ENCODE data around the gene SNAI1.

Gene SNAI1

DNA sequence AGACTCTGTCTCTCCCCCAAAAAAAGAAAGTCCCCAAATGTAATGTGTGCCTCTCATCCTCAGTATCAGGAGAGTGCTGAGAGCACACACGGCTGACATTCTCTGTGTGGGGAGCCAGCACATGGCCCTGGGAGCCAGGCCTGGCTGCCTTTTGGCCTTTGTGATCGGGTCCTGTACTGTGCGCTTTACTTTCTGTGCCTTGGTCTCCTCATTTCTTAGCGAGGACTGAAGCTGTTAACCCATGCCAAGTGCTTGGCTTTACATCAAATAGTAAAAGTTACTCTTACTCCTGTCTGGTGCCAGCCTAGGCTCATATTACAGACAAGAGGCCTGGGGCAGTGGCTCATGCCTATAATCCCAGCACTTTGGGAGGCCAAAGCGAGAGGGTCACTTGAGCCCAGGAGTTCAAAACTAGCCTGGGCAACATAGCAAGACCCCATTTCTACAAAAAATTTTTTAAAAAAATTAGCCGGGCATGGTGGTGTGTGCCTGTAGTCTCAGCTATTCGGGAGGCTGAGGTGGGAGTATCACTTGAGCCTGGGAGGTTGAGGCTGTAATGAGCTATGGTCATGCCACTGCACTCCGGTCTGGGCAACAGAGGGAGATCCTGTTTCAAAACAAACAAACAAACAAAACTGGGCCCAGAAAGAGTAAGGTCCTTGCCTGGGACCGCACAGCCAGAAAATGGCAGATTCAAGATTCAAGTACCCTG, 50.3 kb downstream of the SNAI1 start:
- no peak for DNase-seq (ENCODE audit: low read depth in 3 of 3, low spot score in 1 of 3)

DNA sequence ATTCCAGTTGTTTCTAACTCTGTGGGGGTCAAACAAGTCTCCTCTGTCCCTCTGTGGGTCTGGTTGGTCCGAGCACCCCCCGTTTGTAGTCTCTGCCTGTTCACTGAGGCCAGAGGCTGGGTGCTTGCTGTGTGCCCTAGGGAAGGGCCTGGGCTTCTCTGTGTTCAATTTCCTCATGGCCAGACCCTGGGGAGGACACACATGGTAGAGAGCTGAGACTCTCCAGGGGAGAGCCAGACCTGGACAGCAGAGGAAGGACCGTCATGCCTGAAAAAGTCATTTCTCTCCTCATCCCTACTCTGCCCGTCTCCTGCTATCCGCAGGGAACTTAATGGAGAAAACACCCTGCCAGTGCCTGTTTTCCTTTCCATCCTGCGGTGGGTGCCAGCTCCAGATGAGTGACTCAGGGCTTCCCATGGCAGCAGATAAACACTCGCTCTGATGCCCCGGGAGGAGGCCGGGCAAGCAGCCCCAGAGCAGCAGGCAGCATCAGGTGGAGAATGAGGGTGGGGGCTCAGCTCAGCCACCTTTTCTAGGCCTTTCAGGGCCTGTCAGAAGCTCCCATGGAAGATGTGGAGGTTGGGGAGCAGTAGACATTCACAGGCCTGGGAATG, 51.9 kb downstream of the SNAI1 start:
- DNase-seq (ENCODE audit: low read depth in 3 of 3, low spot score in 1 of 3) = no peak

DNA sequence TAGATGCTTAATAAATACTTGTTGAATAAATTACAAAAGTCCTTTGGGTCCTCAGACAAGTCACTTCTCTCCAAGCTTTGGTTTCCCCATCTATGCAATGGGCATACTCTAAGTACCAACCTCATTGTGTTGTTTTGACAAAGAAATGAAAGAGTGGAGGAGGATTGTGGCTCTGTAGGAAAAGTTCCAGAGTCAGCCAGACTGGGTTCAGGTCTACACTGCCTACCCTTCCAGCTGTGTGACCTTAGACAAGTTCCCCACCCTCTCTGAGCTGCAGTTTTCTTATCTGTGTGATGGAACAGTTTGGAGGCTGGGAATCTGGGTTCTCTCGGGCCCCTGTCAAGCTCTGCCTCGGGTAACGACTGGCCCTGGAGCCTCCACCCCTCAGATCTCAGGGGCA, 53.9 kb downstream of the SNAI1 start:
- DNase-seq (ENCODE audit: low read depth in 3 of 3, low spot score in 1 of 3) = no peak

DNA sequence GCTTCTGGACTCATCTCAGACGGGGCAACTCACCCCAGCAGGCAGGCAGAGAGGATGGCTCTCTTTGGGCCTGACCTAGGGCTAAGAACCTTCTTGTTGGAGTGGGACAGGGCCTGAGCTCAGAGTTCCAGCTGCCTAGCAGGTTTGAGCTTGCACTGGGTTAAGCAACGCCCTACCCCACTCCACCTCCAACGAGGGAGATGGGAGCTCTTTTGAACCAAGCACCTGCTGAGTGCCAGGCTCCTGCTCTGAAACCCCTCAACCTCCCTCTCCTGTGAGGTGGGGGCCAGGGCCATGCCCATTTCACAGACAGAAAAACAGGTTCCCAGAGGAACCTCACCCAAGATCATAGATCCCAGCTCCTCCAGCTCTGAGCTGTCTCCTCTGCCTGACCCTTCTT, 54.3 kb downstream of the SNAI1 start:
- no peak for DNase-seq (ENCODE audit: low read depth in 3 of 3, low spot score in 1 of 3)

GRCh38 chr20:50037575-50037974, 54.8 kb downstream of the SNAI1 start:
- DNase-seq (ENCODE audit: low read depth in 3 of 3, low spot score in 1 of 3) = no peak

DNA sequence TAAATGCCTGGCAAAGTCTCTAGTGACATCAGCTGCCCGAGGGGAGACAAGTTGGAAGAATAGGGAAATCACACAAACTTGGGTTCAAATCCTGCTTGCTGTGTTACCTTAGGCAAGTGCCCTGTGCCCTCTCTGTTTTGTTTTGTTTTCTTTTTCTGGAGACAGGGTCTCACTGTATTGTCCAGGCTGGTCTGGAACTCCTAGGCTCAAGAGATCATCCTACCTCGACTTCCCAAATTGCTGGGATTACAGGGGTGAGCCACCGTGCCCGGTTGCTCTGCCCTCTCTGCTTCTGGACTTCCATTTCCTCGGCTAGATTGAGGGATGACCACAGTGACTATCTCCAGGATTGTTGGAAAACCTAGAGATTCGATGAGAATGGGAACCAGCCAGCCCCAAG, 55.4 kb downstream of the SNAI1 start:
- no peak for DNase-seq (ENCODE audit: low read depth in 3 of 3, low spot score in 1 of 3)
